ENCODE measurements around the gene DOCK9.

DOCK9 gene

GRCh38 chr13:98846521-98846920, 131.3 kb downstream of the DOCK9 start:
- Histone ChIP-seq H3K27me3 (ENCODE audit: control insufficient read depth, insufficient read depth, low read length, poor library complexity, severe bottlenecking) (no peaks in the 10 kb centered on the region), H3K4me3 (ENCODE audit: insufficient read depth, low read depth, low read length) (no peak overlapping the region), H3K36me3 (ENCODE audit: control insufficient read depth, insufficient read depth, low read length) (no peaks in the 10 kb centered on the region), H3K4me1 (ENCODE audit: control insufficient read depth, insufficient read depth, low read length) (peaks cover 3% of the 10 kb centered on the region), H3K9me3 (ENCODE audit: control insufficient read depth, low read length) (no peaks in the 10 kb centered on the region), H3K27ac (ENCODE audit: insufficient read depth, low read depth, low read length, poor library complexity, severe bottlenecking) (no peak overlapping the region)
- WGBS, 2 experiments: 88 to 91% methylated on average over 5 of the region's 5 CpGs

- Histone ChIP-seq H3K27me3 (ENCODE audit: control insufficient read depth, insufficient read depth, low read length, poor library complexity, severe bottlenecking) (no peaks in the 10 kb centered on the region), H3K9me3 (ENCODE audit: control insufficient read depth, low read length) (no peaks in the 10 kb centered on the region), H3K36me3 (ENCODE audit: control insufficient read depth, insufficient read depth, low read length) (no peaks in the 10 kb centered on the region), H3K4me3 (ENCODE audit: insufficient read depth, low read depth, low read length) (no peak overlapping the region), H3K27ac (ENCODE audit: insufficient read depth, low read depth, low read length, poor library complexity, severe bottlenecking) (no peak overlapping the region), H3K4me1 (ENCODE audit: control insufficient read depth, insufficient read depth, low read length) (peaks cover 3% of the 10 kb centered on the region)
- 94 to 95% methylated on average over 7 of the region's 7 CpGs for WGBS, 2 experiments
Measured at GRCh38 chr13:98845742-98846141, 132.1 kb downstream of the DOCK9 start.

GRCh38 chr13:98844021-98844420, 133.8 kb downstream of the DOCK9 start:
- Histone ChIP-seq H3K9me3 (ENCODE audit: control insufficient read depth, low read length) (no peaks in the 10 kb centered on the region), H3K27ac (ENCODE audit: insufficient read depth, low read depth, low read length, poor library complexity, severe bottlenecking) (no peak overlapping the region), H3K27me3 (ENCODE audit: control insufficient read depth, insufficient read depth, low read length, poor library complexity, severe bottlenecking) (no peaks in the 10 kb centered on the region), H3K4me1 (ENCODE audit: control insufficient read depth, insufficient read depth, low read length) (peaks cover 3% of the 10 kb centered on the region), H3K36me3 (ENCODE audit: control insufficient read depth, insufficient read depth, low read length) (no peaks in the 10 kb centered on the region), H3K4me3 (ENCODE audit: insufficient read depth, low read depth, low read length) (no peak overlapping the region)
- WGBS, 2 experiments: 86 to 95% methylated on average over 1 of the region's 1 CpG

DNA sequence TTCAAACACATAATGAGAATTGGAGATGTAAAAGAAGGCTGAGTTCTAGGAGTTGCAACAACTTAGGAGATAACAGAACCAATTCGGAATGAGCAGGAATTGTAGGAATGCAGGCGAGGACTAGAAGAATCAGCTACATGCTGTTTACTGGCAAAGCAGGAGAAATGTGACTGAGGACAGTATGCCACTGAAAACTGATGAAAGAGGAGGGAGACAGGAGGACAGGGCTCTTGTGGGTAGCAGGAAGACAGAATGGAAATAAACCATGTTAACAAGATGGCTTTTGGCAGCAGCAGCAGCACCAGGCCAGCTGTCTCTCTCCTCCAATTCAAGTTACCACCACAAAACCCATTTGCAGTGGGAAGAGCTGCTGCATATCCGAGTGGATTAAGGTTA, 134.4 kb downstream of the DOCK9 start:
- no peak overlapping the region for H3K27ac ChIP-seq (ENCODE audit: insufficient read depth, low read depth, low read length, poor library complexity, severe bottlenecking)
- no peak overlapping the region for H3K4me3 ChIP-seq (ENCODE audit: insufficient read depth, low read depth, low read length)
- no peaks in the 10 kb centered on the region for H3K36me3 ChIP-seq (ENCODE audit: control insufficient read depth, insufficient read depth, low read length)
- no peaks in the 10 kb centered on the region for H3K27me3 ChIP-seq (ENCODE audit: control insufficient read depth, insufficient read depth, low read length, poor library complexity, severe bottlenecking)
- 57 to 59% methylated on average over 3 of the region's 3 CpGs for WGBS, 2 experiments
- no peaks in the 10 kb centered on the region for H3K9me3 ChIP-seq (ENCODE audit: control insufficient read depth, low read length)
- peaks cover 3% of the 10 kb centered on the region for H3K4me1 ChIP-seq (ENCODE audit: control insufficient read depth, insufficient read depth, low read length)

GRCh38 chr13:98842858-98843481, 134.9 kb downstream of the DOCK9 start:
- H3K4me1 ChIP-seq (ENCODE audit: control insufficient read depth, insufficient read depth, low read length): peaks cover 3% of the 10 kb centered on the region
- no peaks in the 10 kb centered on the region for H3K9me3 ChIP-seq (ENCODE audit: control insufficient read depth, low read length)
- no peaks in the 10 kb centered on the region for H3K36me3 ChIP-seq (ENCODE audit: control insufficient read depth, insufficient read depth, low read length)
- WGBS, 2 experiments: 27 to 38% methylated on average over 5 of the region's 5 CpGs
- H3K27ac ChIP-seq (ENCODE audit: insufficient read depth, low read depth, low read length, poor library complexity, severe bottlenecking): no peak overlapping the region
- H3K4me3 ChIP-seq (ENCODE audit: insufficient read depth, low read depth, low read length): no peak overlapping the region
- no peaks in the 10 kb centered on the region for H3K27me3 ChIP-seq (ENCODE audit: control insufficient read depth, insufficient read depth, low read length, poor library complexity, severe bottlenecking)

- Histone ChIP-seq H3K9me3 (ENCODE audit: control insufficient read depth, low read length) (no peaks in the 10 kb centered on the region), H3K4me1 (ENCODE audit: control insufficient read depth, insufficient read depth, low read length) (peaks cover 3% of the 10 kb centered on the region), H3K4me3 (ENCODE audit: insufficient read depth, low read depth, low read length) (no peak overlapping the region), H3K36me3 (ENCODE audit: control insufficient read depth, insufficient read depth, low read length) (no peaks in the 10 kb centered on the region), H3K27me3 (ENCODE audit: control insufficient read depth, insufficient read depth, low read length, poor library complexity, severe bottlenecking) (no peaks in the 10 kb centered on the region), H3K27ac (ENCODE audit: insufficient read depth, low read depth, low read length, poor library complexity, severe bottlenecking) (no peak overlapping the region)
- 82 to 85% methylated on average over 2 of the region's 2 CpGs for WGBS, 2 experiments
Measured at GRCh38 chr13:98842070-98842469, 135.8 kb downstream of the DOCK9 start.

DNA sequence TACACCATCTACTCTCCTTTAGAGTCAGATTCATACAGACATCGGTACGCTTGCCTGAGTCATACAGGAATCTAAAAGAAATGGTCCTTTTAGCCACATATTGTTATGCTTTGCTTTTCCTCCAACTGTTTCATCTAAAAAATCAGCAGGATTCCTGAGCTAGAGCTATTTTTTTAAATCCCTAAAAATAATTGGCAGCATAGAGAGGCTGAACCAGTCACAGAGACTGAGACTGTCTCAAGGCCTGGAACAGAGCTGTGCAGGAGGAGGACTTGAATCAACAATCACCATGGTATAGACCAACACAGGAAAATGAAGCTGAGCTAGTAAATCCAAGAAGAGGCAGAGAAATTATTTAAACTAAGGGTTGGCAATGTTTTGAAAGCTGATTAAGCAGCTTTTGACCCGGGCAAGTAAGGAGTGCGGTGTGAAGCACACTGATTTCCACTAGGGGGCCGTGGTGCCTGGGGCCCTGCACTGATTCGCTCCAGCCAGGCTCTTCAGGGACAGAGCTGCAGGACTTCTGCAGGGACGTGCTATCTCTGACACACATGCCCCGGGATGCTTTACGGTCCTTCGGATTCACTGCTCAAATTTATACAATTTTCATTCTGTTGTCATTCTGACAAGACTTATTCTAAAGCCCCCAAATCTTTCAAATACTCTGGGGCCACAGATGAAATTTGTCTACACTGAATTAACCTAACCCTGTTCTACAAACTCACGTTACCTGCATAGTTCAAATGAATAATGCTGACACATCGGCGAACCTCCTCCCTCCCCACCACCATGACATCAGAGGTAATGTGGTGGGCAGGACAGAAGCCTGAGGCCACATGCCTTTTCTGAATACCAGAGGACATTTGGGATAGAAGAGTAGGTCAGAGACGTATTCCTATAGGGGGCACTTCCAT, 137.8 kb downstream of the DOCK9 start:
- Histone ChIP-seq H3K27me3 (ENCODE audit: control insufficient read depth, insufficient read depth, low read length, poor library complexity, severe bottlenecking) (no peaks in the 10 kb centered on the region), H3K27ac (ENCODE audit: insufficient read depth, low read depth, low read length, poor library complexity, severe bottlenecking) (no peak overlapping the region), H3K4me3 (ENCODE audit: insufficient read depth, low read depth, low read length) (no peak overlapping the region), H3K36me3 (ENCODE audit: control insufficient read depth, insufficient read depth, low read length) (no peaks in the 10 kb centered on the region), H3K9me3 (ENCODE audit: control insufficient read depth, low read length) (no peaks in the 10 kb centered on the region), H3K4me1 (ENCODE audit: control insufficient read depth, insufficient read depth, low read length) (peaks cover 3% of the 10 kb centered on the region)
- WGBS, 2 experiments: 32 to 37% methylated on average over 12 to 14 of the region's 14 CpGs

- Histone ChIP-seq H3K9me3 (ENCODE audit: control insufficient read depth, low read length) (no peaks in the 10 kb centered on the region), H3K27me3 (ENCODE audit: control insufficient read depth, insufficient read depth, low read length, poor library complexity, severe bottlenecking) (no peaks in the 10 kb centered on the region), H3K27ac (ENCODE audit: insufficient read depth, low read depth, low read length, poor library complexity, severe bottlenecking) (no peak overlapping the region), H3K36me3 (ENCODE audit: control insufficient read depth, insufficient read depth, low read length) (no peaks in the 10 kb centered on the region), H3K4me1 (ENCODE audit: control insufficient read depth, insufficient read depth, low read length) (peaks cover 8% of the 10 kb centered on the region), H3K4me3 (ENCODE audit: insufficient read depth, low read depth, low read length) (no peak overlapping the region)
- WGBS, 2 experiments: 100% methylated on average over 2 of the region's 2 CpGs; no CpG with 5 or more reads in 1 of the 2 experiments
Measured at GRCh38 chr13:98838776-98839175, 139.1 kb downstream of the DOCK9 start.

- H3K4me1 ChIP-seq (ENCODE audit: control insufficient read depth, insufficient read depth, low read length): peaks cover 6% of the 10 kb centered on the region
- 90 to 96% methylated on average over 3 of the region's 3 CpGs for WGBS, 2 experiments
- H3K36me3 ChIP-seq (ENCODE audit: control insufficient read depth, insufficient read depth, low read length): no peaks in the 10 kb centered on the region
- no peaks in the 10 kb centered on the region for H3K27me3 ChIP-seq (ENCODE audit: control insufficient read depth, insufficient read depth, low read length, poor library complexity, severe bottlenecking)
- no peak overlapping the region for H3K4me3 ChIP-seq (ENCODE audit: insufficient read depth, low read depth, low read length)
- H3K27ac ChIP-seq (ENCODE audit: insufficient read depth, low read depth, low read length, poor library complexity, severe bottlenecking): no peak overlapping the region
- H3K9me3 ChIP-seq (ENCODE audit: control insufficient read depth, low read length): no peaks in the 10 kb centered on the region
Measured at GRCh38 chr13:98837896-98838295, 140.0 kb downstream of the DOCK9 start.

GRCh38 chr13:98835156-98835555, 142.7 kb downstream of the DOCK9 start:
- H3K9me3 ChIP-seq (ENCODE audit: control insufficient read depth, low read length): no peaks in the 10 kb centered on the region
- WGBS, 2 experiments: 96 to 97% methylated on average over 3 of the region's 3 CpGs
- H3K36me3 ChIP-seq (ENCODE audit: control insufficient read depth, insufficient read depth, low read length): no peaks in the 10 kb centered on the region
- no peak overlapping the region for H3K4me3 ChIP-seq (ENCODE audit: insufficient read depth, low read depth, low read length)
- H3K27me3 ChIP-seq (ENCODE audit: control insufficient read depth, insufficient read depth, low read length, poor library complexity, severe bottlenecking): no peaks in the 10 kb centered on the region
- H3K27ac ChIP-seq (ENCODE audit: insufficient read depth, low read depth, low read length, poor library complexity, severe bottlenecking): no peak overlapping the region
- peaks cover 6% of the 10 kb centered on the region for H3K4me1 ChIP-seq (ENCODE audit: control insufficient read depth, insufficient read depth, low read length)
